MCF 10A (cell line): ENCODE data around the gene GRM1. TPM values are rescaled to one million over a fixed set of nuclear protein-coding genes. Genes with fewer than 3 reads are reported as not detected.

ENCODE experiments used
- BruUV-seq: library from RNA; stranded (reverse); fragments of 400-500 nt; replicated peaks from 2 replicates; lab custom pipeline; 2021; lab: Mats Ljungman, UMichigan
- CTCF ChIA-PET: fragments of 300-600 bp; sonication (Branson Sonifier 250); formaldehyde crosslinking; extraction: SDS; loops from one replicate; lab custom pipeline; 2021; ENCODE audit warnings: antibody characterized with exemption, inconsistent platforms; lab: Yijun Ruan, JAX
- POLR2A ChIA-PET: fragments of 300-600, 350-650 bp; sonication (Branson Sonifier 250); formaldehyde crosslinking; extraction: SDS; loops from one replicate; lab custom pipeline; 2020; ENCODE audit warnings: antibody characterized with exemption, inconsistent platforms; lab: Yijun Ruan, JAX
- DNase-seq: peaks from one replicate; pipeline ENCODE4 v3.0.0-alpha.2; 2018; ENCODE audit not compliant: unreplicated experiment
- H3K27ac Mint-ChIP-seq: one replicate; pipeline ENCODE4 v1.8.0; 2022; ENCODE audit warnings: mild to moderate bottlenecking, low read depth, mixed read lengths; ENCODE audit not compliant: unreplicated experiment
- H3K27me3 Mint-ChIP-seq: one replicate; pipeline ENCODE4 v1.8.0; 2022; ENCODE audit warnings: mixed read lengths; ENCODE audit not compliant: insufficient read depth, unreplicated experiment
- H3K36me3 Mint-ChIP-seq: one replicate; pipeline ENCODE4 v1.8.0; 2022; ENCODE audit warnings: mild to moderate bottlenecking, moderate library complexity, mixed read lengths; ENCODE audit not compliant: insufficient read depth, unreplicated experiment
- H3K4me1 Mint-ChIP-seq: one replicate; pipeline ENCODE4 v1.8.0; 2022; ENCODE audit warnings: mixed read lengths; ENCODE audit not compliant: insufficient read depth, unreplicated experiment
- H3K4me3 Mint-ChIP-seq: one replicate; pipeline ENCODE4 v1.8.0; 2022; ENCODE audit warnings: mild to moderate bottlenecking, moderate library complexity, mixed read lengths; ENCODE audit not compliant: unreplicated experiment
- H3K9me3 Mint-ChIP-seq: one replicate; pipeline ENCODE4 v1.8.0; 2022; ENCODE audit warnings: mixed read lengths; ENCODE audit not compliant: unreplicated experiment
- intact Hi-C: fragments of 100-400 bp; cut with micrococcal nuclease; formaldehyde crosslinking; loops from 2 replicates; pipeline ENCODE4 v1.14.1; 2022
- total RNA-seq: library from RNA; stranded (reverse); gene quantifications from 2 replicates; pipeline ENCODE4 v1.2.3, GENCODE V29; 2022
- TF ChIP-seq, protein P1 (sequence below): fragments of 200-600 bp; IDR thresholded peaks from one replicate; pipeline ENCODE4 v1.8.0; 2022; ENCODE audit warnings: antibody characterized with exemption, mild to moderate bottlenecking; ENCODE audit not compliant: unreplicated experiment

The GRM1 gene
- total RNA-seq, 1 experiment from 2014 or later: not detected

DNA sequence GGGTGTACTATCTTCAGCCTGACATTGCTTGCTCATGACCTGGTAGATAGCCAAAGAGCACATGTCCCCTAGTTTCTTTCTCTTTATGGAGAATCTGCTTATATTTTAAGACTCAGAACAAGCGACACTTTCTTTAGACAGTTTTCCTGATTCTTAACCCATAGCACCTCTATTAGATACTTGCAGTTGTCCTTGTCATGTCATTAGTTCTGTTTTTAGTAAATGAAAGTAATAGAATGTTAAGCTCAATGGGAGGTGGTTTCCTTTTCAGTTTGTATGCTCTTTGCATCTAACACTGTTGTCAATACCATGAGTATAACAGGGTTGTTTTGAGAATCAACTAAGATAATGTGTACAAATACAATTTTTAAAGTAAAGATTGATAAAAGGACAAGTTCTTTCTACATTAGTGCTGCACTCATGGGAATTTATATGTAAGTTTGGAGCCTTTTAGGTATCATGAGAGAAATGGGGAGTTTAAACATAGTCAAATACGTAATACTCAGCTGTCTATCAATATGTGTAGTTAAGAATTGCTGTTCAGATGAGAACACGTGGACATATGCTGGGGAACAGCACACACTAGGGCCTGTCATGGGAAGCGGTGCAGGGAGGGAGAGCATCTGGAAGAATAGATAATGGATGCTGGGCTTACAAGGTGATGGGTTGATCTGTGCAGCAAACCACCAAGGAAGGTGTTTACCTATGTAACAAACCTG is 124.3 kb downstream of the GRM1 start:
- no peak overlapping the region for H3K27ac Mint-ChIP-seq
- no peaks in the 10 kb centered on the region for H3K9me3 Mint-ChIP-seq
- no peak overlapping the region for H3K4me3 Mint-ChIP-seq
- no peaks in the 10 kb centered on the region for H3K4me1 Mint-ChIP-seq
- CTCF ChIA-PET: interaction anchor here (0.6 kb wide), 1 partner anchor 392 kb away, joined by 3 read pairs; no protein-coding TSS in a partner anchor
- no peaks in the 10 kb centered on the region for H3K36me3 Mint-ChIP-seq
- no TSS peak for BruUV-seq
- TF ChIP-seq, protein P1, sequence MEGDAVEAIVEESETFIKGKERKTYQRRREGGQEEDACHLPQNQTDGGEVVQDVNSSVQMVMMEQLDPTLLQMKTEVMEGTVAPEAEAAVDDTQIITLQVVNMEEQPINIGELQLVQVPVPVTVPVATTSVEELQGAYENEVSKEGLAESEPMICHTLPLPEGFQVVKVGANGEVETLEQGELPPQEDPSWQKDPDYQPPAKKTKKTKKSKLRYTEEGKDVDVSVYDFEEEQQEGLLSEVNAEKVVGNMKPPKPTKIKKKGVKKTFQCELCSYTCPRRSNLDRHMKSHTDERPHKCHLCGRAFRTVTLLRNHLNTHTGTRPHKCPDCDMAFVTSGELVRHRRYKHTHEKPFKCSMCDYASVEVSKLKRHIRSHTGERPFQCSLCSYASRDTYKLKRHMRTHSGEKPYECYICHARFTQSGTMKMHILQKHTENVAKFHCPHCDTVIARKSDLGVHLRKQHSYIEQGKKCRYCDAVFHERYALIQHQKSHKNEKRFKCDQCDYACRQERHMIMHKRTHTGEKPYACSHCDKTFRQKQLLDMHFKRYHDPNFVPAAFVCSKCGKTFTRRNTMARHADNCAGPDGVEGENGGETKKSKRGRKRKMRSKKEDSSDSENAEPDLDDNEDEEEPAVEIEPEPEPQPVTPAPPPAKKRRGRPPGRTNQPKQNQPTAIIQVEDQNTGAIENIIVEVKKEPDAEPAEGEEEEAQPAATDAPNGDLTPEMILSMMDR: no peak
- DNase-seq: no peak
- peaks cover 41% of the 10 kb centered on the region for H3K27me3 Mint-ChIP-seq
- intact Hi-C loops: no loop called here
- POLR2A ChIA-PET: interaction anchor here (0.6 kb wide), 1 partner anchor 17 kb away, joined by 3 read pairs; no protein-coding TSS in a partner anchor

DNA sequence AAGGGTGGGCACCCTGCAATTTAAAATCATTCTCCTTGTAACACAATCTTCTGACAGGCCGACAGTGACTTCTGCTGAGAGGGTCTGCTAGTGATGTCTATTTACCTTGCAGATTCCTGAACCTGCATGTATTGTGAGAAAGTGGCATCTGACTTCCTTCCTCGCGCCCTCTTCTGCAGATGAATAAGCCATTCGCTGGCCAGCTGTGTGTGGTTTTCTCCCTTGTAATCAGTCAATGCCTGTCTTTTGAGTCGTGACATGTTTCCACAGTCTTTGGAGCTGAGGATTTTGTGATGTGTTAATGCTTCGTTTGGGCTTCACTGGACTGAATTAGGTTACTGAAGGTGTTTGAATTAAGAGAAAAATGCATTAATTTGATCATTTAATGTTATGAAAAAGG is 125.3 kb downstream of the GRM1 start:
- CTCF ChIA-PET: no interaction called here
- POLR2A ChIA-PET: interaction anchor here (0.5 to 0.7 kb wide), 2 partner anchors 11 to 343 kb away, joined by 3 read pairs; no protein-coding TSS in a partner anchor
- no peaks in the 10 kb centered on the region for H3K36me3 Mint-ChIP-seq
- no peak overlapping the region for H3K27ac Mint-ChIP-seq
- BruUV-seq: no TSS peak
- no peaks in the 10 kb centered on the region for H3K9me3 Mint-ChIP-seq
- peaks cover 41% of the 10 kb centered on the region for H3K27me3 Mint-ChIP-seq
- no peak overlapping the region for H3K4me3 Mint-ChIP-seq
- TF ChIP-seq, protein P1: no peak
- H3K4me1 Mint-ChIP-seq: no peaks in the 10 kb centered on the region
- intact Hi-C loops: no loop called here
- DNase-seq: no peak

DNA sequence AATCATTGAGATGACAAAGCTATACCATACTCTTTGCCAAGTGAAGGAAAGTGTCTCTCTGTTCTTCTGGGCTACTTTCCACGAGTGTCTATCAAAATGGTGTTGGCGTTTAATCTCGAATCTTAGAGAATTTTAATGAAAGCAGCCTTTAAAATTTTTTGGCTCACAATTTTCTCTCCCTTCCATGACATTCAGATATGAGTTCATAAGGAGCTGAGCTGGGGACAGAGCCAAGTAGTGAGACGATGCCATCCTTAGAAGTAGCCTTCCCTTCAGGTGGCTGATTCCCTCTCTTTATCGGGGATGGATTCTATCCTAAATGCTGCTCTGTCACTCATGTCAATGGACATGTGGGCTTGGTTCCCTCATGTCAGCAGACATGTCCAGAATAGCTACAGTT is 132.8 kb downstream of the GRM1 start:
- BruUV-seq: no TSS peak
- Mint-ChIP-seq H3K36me3 (no peaks in the 10 kb centered on the region), H3K4me1 (no peaks in the 10 kb centered on the region), H3K27ac (no peak overlapping the region), H3K4me3 (no peak overlapping the region), H3K27me3 (no peaks in the 10 kb centered on the region), H3K9me3 (no peaks in the 10 kb centered on the region)
- CTCF ChIA-PET: no interaction called here
- POLR2A ChIA-PET: no interaction called here
- DNase-seq: no peak
- TF ChIP-seq, protein P1: no peak
- intact Hi-C loops: no loop called here

DNA sequence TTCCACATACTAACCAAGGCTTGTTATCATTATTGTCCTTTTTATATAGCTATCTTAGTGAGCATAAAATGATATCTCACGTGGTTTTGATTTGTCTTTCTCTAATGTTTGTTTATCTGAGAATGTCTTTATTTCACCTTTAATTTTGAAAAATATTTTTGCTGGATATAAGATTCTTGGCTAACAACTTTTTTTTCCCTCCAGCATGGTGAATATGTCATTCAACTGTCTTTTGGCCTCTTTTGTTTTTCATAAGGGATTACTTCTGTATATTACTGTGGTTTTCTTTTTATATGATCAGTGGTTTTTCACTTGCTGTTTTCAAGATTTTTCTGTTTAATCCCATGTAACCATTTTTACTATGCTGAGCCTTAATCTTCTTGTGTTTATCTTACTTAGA is 141.0 kb downstream of the GRM1 start:
- H3K4me3 Mint-ChIP-seq: no peak overlapping the region
- peaks cover 35% of the 10 kb centered on the region for H3K27me3 Mint-ChIP-seq
- no peak overlapping the region for H3K27ac Mint-ChIP-seq
- H3K9me3 Mint-ChIP-seq: no peaks in the 10 kb centered on the region
- ChIA-PET POLR2A (no interaction called here), CTCF (no interaction called here)
- TF ChIP-seq, protein P1: no peak
- DNase-seq: no peak
- no peaks in the 10 kb centered on the region for H3K36me3 Mint-ChIP-seq
- intact Hi-C loops: no loop called here
- no peaks in the 10 kb centered on the region for H3K4me1 Mint-ChIP-seq
- no TSS peak for BruUV-seq
